GM12878 (cell line): ENCODE results near the gene IZUMO1R.

Source experiments
- CEBPB ChIP-seq, 2 experiments: fragments of 150-350 bp in 1 of 2; IDR thresholded peaks; 2 replicates each; pipeline ENCODE4 v1.6.1; 2012 to 2014; ENCODE audit warnings: low read depth in 2 of 2, low read length in 2 of 2, borderline replicate concordance in 1 of 2, inconsistent platforms in 1 of 2
- ETV6 ChIP-seq, 2 experiments: fragments of 450-650 bp in 1 of 2; IDR thresholded peaks in 1 of 2; conservative IDR thresholded peaks in 1 of 2; 2 replicates each; pipeline ENCODE4 v1.6.1; 2014; ENCODE audit warnings: antibody characterized with exemption in 1 of 2, borderline replicate concordance in 1 of 2, low read depth in 1 of 2, mild to moderate bottlenecking in 1 of 2, moderate library complexity in 1 of 2
- EZH2 ChIP-seq: IDR thresholded peaks from 2 replicates; pipeline ENCODE4 v1.6.1; 2012; ENCODE audit warnings: low read depth, mild to moderate bottlenecking, control low read depth, inconsistent platforms, low read length, borderline replicate concordance; ENCODE audit not compliant: control insufficient read depth
- HDGF ChIP-seq: fragments of 450-650 bp; IDR thresholded peaks from 2 replicates; pipeline ENCODE4 v1.6.1; 2016; ENCODE audit warnings: antibody characterized with exemption
- JUNB ChIP-seq: IDR thresholded peaks from 2 replicates; pipeline ENCODE4 v1.6.1; 2016; ENCODE audit warnings: antibody characterized with exemption, mild to moderate bottlenecking
- POLR2A ChIP-seq: IDR thresholded peaks from 2 replicates; pipeline ENCODE4 v1.6.1; 2011; ENCODE audit warnings: low read depth, mild to moderate bottlenecking, low read length
- POLR2AphosphoS5 ChIP-seq: IDR thresholded peaks from 2 replicates; pipeline ENCODE4 v1.6.1; 2011; ENCODE audit warnings: mild to moderate bottlenecking, low read length, inconsistent platforms
- RAD21 ChIP-seq: IDR thresholded peaks from 2 replicates; pipeline ENCODE4 v1.6.1; 2011; ENCODE audit warnings: mild to moderate bottlenecking, low read depth, low read length, moderate library complexity; ENCODE audit not compliant: insufficient read depth
- RFX5 ChIP-seq: IDR thresholded peaks from 2 replicates; pipeline ENCODE4 v1.6.1; 2011; ENCODE audit warnings: low read depth, low read length, improper control_type of control experiment
- SRF ChIP-seq, 2 experiments: IDR thresholded peaks; 2 replicates each; pipeline ENCODE4 v1.6.1; 2011; ENCODE audit warnings: low read depth in 2 of 2, low read length in 2 of 2, mild to moderate bottlenecking in 1 of 2, moderate library complexity in 1 of 2
- TF ChIP-seq, protein P1 (sequence below): fragments of 450-650 bp; IDR thresholded peaks from 2 replicates; pipeline ENCODE4 v1.6.1; 2016; ENCODE audit warnings: mild to moderate bottlenecking, moderate library complexity, borderline replicate concordance

DNA sequence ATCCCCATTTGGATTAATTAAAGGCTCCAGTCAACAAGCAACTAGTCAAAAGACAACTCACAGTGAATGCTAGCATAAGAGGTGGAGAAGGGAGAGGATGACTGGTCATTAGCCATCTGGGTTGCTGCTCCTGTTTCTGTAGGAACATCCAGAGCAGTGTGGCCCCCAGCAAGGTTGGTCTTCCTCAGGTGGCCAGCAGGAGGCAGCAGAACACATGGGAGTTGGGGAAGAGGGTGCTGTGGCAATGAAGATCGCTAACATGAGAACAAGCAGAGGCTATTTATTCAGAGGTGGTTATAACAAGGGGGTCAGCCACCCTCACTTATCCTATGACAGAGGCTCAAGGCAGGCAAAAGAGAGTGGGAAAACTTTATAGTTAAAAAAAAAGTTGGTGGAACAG, 21.3 kb downstream of the IZUMO1R start:
- TF ChIP-seq ETV6 (conservative IDR thresholded peaks at IDR 0.05 in 1 of 2, IDR thresholded peaks at IDR 0.05 in 1 of 2; ENCODE audit: borderline replicate concordance in 1 of 2, low read depth in 1 of 2) (no peak), JUNB (no peak), EZH2 (no peak), POLR2AphosphoS5 (no peak), RFX5 (no peak), RAD21 (peak; percentile 86), POLR2A (no peak), HDGF (no peak), CEBPB (IDR thresholded peaks at IDR 0.05; ENCODE audit: borderline replicate concordance in 1 of 2, low read depth in 2 of 2, low read length in 2 of 2) (no peak), SRF (IDR thresholded peaks at IDR 0.05; ENCODE audit: low read depth in 2 of 2, low read length in 2 of 2) (no peak)
- TF ChIP-seq, protein P1, sequence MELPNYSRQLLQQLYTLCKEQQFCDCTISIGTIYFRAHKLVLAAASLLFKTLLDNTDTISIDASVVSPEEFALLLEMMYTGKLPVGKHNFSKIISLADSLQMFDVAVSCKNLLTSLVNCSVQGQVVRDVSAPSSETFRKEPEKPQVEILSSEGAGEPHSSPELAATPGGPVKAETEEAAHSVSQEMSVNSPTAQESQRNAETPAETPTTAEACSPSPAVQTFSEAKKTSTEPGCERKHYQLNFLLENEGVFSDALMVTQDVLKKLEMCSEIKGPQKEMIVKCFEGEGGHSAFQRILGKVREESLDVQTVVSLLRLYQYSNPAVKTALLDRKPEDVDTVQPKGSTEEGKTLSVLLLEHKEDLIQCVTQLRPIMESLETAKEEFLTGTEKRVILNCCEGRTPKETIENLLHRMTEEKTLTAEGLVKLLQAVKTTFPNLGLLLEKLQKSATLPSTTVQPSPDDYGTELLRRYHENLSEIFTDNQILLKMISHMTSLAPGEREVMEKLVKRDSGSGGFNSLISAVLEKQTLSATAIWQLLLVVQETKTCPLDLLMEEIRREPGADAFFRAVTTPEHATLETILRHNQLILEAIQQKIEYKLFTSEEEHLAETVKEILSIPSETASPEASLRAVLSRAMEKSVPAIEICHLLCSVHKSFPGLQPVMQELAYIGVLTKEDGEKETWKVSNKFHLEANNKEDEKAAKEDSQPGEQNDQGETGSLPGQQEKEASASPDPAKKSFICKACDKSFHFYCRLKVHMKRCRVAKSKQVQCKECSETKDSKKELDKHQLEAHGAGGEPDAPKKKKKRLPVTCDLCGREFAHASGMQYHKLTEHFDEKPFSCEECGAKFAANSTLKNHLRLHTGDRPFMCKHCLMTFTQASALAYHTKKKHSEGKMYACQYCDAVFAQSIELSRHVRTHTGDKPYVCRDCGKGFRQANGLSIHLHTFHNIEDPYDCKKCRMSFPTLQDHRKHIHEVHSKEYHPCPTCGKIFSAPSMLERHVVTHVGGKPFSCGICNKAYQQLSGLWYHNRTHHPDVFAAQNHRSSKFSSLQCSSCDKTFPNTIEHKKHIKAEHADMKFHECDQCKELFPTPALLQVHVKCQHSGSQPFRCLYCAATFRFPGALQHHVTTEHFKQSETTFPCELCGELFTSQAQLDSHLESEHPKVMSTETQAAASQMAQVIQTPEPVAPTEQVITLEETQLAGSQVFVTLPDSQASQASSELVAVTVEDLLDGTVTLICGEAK, result no peak
